Measurements from ENCODE around the gene C19orf53. TPM values are rescaled to one million over a fixed set of nuclear protein-coding genes. Genes with fewer than 3 reads are reported as not detected.

The C19orf53 gene
- total and polyA plus RNA-seq, 2 experiments from 2014 or later = 104 to 401 TPM

- Histone ChIP-seq H4K20me1 (replicated peaks; ENCODE audit: insufficient read depth) (no peaks in the 10 kb centered on the region), H3K27me3 (ENCODE audit: insufficient read depth) (no peaks in the 10 kb centered on the region), H3K27ac (ENCODE audit: low read depth) (no peak overlapping the region), H3K4me1 (ENCODE audit: insufficient read depth) (no peaks in the 10 kb centered on the region), H3K4me2 (no peak overlapping the region), H3K9me2 (ENCODE audit: insufficient read depth) (peaks cover 4% of the 10 kb centered on the region; the same call in 1 of the 2 replicates), H3K36me3 (ENCODE audit: insufficient read depth) (no peaks in the 10 kb centered on the region), H3K4me3 (no peak overlapping the region), H2AFZ (no peak overlapping the region), H3K79me2 (replicated peaks; ENCODE audit: insufficient read depth) (no peaks in the 10 kb centered on the region), H3F3A (replicated peaks; ENCODE audit: low read depth) (0 out of 2 replicates have a peak, but pooled peaks cover 3% of the 10 kb centered on the region)
- TF ChIP-seq EZH2phosphoT487 (IDR thresholded peaks at IDR 0.05; ENCODE audit: unreplicated experiment) (no peak), ZNF331 (CRISPR knock-in tag; IDR thresholded peaks at IDR 0.05; ENCODE audit: low read depth) (no peak), CREB1 (CRISPR knock-in tag; IDR thresholded peaks at IDR 0.05; ENCODE audit: low read depth) (no peak), POLR2AphosphoS5 (IDR thresholded peaks at IDR 0.05; ENCODE audit: low read depth) (no peak), STAT1 (IDR thresholded peaks at IDR 0.05; ENCODE audit: unreplicated experiment) (no peak), EZH2 (IDR thresholded peaks at IDR 0.05; ENCODE audit: low read depth, unreplicated experiment) (no peak)
- ATAC-seq (no peak), DNase-seq (ENCODE audit: low spot score) (no peak)
- peaks cover 22% of the 10 kb centered on the region for H3K36me3 Mint-ChIP-seq (ENCODE audit: low read depth)
- H3K27me3 Mint-ChIP-seq (ENCODE audit: insufficient read depth, low read depth, poor library complexity) = no peaks in the 10 kb centered on the region
- no peak overlapping the region for H3K27ac Mint-ChIP-seq
- H3K9me3 Mint-ChIP-seq = no peaks in the 10 kb centered on the region
- peaks cover 5% of the 10 kb centered on the region; the same call in 1 of the 3 replicates for H3K4me1 Mint-ChIP-seq
- no peak overlapping the region for H3K4me3 Mint-ChIP-seq
Measured at GRCh38 chr19:13803038-13803437, 28.8 kb downstream of the C19orf53 start.

- Histone ChIP-seq H3K27ac (ENCODE audit: low read depth) (no peak overlapping the region), H2AFZ (no peak overlapping the region), H3K36me3 (ENCODE audit: insufficient read depth) (peaks cover 4% of the 10 kb centered on the region; the same call in 1 of the 2 replicates), H3K79me2 (replicated peaks; ENCODE audit: insufficient read depth) (no peaks in the 10 kb centered on the region), H3K27me3 (ENCODE audit: insufficient read depth) (no peaks in the 10 kb centered on the region), H3F3A (replicated peaks; ENCODE audit: low read depth) (0 out of 2 replicates have a peak, but pooled peaks cover 3% of the 10 kb centered on the region), H4K20me1 (replicated peaks; ENCODE audit: insufficient read depth) (no peaks in the 10 kb centered on the region), H3K9me2 (ENCODE audit: insufficient read depth) (peaks cover 4% of the 10 kb centered on the region; the same call in 1 of the 2 replicates), H3K4me2 (no peak overlapping the region), H3K4me3 (no peak overlapping the region), H3K4me1 (ENCODE audit: insufficient read depth) (no peaks in the 10 kb centered on the region)
- DNase-seq (ENCODE audit: low spot score) = peak; percentile 89
- peak; percentile 98 for ATAC-seq
- Mint-ChIP-seq H3K36me3 (ENCODE audit: low read depth) (peaks cover 26% of the 10 kb centered on the region), H3K4me3 (no peak overlapping the region), H3K9me3 (no peaks in the 10 kb centered on the region), H3K27ac (no peak overlapping the region), H3K27me3 (ENCODE audit: insufficient read depth, low read depth, poor library complexity) (no peaks in the 10 kb centered on the region), H3K4me1 (peaks cover 5% of the 10 kb centered on the region; the same call in 1 of the 3 replicates)
- TF ChIP-seq POLR2AphosphoS5 (IDR thresholded peaks at IDR 0.05; ENCODE audit: low read depth) (0 out of 2 replicates have a peak, but pooled peaks have one; percentile 28), CTCF (conservative IDR thresholded peaks at IDR 0.05; ENCODE audit: low read depth in 2 of 2) (peak; percentile 68 to 91), JUNB (IDR thresholded peaks at IDR 0.05; ENCODE audit: unreplicated experiment) (no peak)
Measured at GRCh38 chr19:13804830-13805683, 30.8 kb downstream of the C19orf53 start.

All from GM23338 (cell line).